ENCODE measurements around the gene GNB4.

DNA sequence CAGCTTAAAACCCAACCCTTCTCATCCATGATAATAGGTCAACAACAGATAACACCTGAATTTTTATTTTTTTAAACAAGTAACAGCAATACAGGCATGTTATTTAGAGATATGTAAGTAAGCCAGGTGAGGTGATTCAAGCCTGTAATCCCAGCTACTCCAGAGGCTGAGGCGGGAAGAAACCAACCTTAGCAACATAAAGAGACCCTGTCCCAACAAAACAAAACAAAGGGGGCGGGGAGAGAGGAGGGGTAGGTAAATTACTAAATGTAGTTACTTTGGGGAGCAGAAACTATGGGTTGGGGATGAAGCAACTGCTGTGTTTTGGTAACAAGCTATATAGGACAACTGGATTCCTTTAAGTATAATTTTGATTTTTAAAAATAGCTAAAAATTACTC is 47.0 kb downstream of the GNB4 start:
- no peak for TF ChIP-seq CTCF (IDR thresholded peaks at IDR 0.05; ENCODE audit: insufficient read depth, low read depth, low read length)
- TF ChIP-seq EZH2 (IDR thresholded peaks at IDR 0.05; ENCODE audit: insufficient read depth, low read length) = no peak

All from astrocyte (in vitro differentiated cells and primary cell).